SK-N-MC (cell line): ENCODE results near the gene KLHL11.

ENCODE experiments used
- EZH2 ChIP-seq: fragments of 200-600 bp; sonication (generic); IDR thresholded peaks from one replicate; pipeline ENCODE4 v1.6.1; 2017; ENCODE audit warnings: antibody characterized with exemption
- POLR2AphosphoS5 ChIP-seq: IDR thresholded peaks from 2 replicates; pipeline ENCODE4 v1.6.1; 2012; ENCODE audit warnings: mild to moderate bottlenecking, low read depth, low read length, borderline replicate concordance

- TF ChIP-seq EZH2, result no peak
- TF ChIP-seq POLR2AphosphoS5, result no peak
Measured at GRCh38 chr17:41915020-41915419, 49.8 kb upstream of the KLHL11 start.
